Right lobe of liver (tissue), 4 donors: ENCODE results near the gene E2F2.

Experiments used
- CTCF ChIP-seq, 4 donors: fragments of 200-600 bp in 3 of 4; fragments of 450-650 bp in 1 of 4; IDR thresholded peaks; one replicate each; pipeline versions ENCODE4 v1.5.1 to v1.8.0; 2016 to 2022; ENCODE audit warnings: antibody characterized with exemption in 4 of 4, mild to moderate bottlenecking in 2 of 4
- POLR2A ChIP-seq: fragments of 450-650 bp; IDR thresholded peaks from one replicate; pipeline ENCODE4 v1.6.1; 2017; ENCODE audit warnings: antibody characterized with exemption, mild to moderate bottlenecking
- donor health status: DM: no; HTN: no; CAD: no.
- donor health status: DM: no; HTN: no; CAD: no.
- donor health status: DM: no; HTN: yes; CAD: no.

GRCh38 chr1:23485002-23485332 lies 46.1 kb downstream of the E2F2 start:
- TF ChIP-seq CTCF (IDR thresholded peaks at IDR 0.05) (no peak), POLR2A (no peak)
